ENCODE data around the gene PIGS. TPM values are rescaled to one million over a fixed set of nuclear protein-coding genes. Genes with fewer than 3 reads are reported as not detected.

Gene PIGS
- total RNA-seq, 3 donors from 2014 or later = 35.4 to 63.5 (median 53.3) TPM

- intact Hi-C loops (cut with DNase I; ENCODE audit: low total_unique reads) = no loop called here
- no peaks in the 10 kb centered on the region for H3K27me3 ChIP-seq
- no peaks in the 10 kb centered on the region for H3K4me1 ChIP-seq
- TF ChIP-seq POLR2A (IDR thresholded peaks at IDR 0.05) (no peak), POLR2AphosphoS5 (IDR thresholded peaks at IDR 0.05) (no peak), CTCF (IDR thresholded peaks at IDR 0.05) (no peak)
- H3K27ac ChIP-seq = no peak overlapping the region
- no peaks in the 10 kb centered on the region for H3K9me3 ChIP-seq
- H3K36me3 ChIP-seq = no peaks in the 10 kb centered on the region
- no peak for DNase-seq (ENCODE audit: low spot score in 2 of 2)
- H3K4me3 ChIP-seq = no peak overlapping the region
Observed at GRCh38 chr17:28520687-28521086, 50.6 kb downstream of the PIGS start.

GRCh38 chr17:28519236-28519635 lies 52.1 kb downstream of the PIGS start:
- TF ChIP-seq CTCF (IDR thresholded peaks at IDR 0.05) (no peak), POLR2A (IDR thresholded peaks at IDR 0.05) (no peak), POLR2AphosphoS5 (IDR thresholded peaks at IDR 0.05) (no peak)
- Histone ChIP-seq H3K9me3 (no peaks in the 10 kb centered on the region), H3K4me3 (no peak overlapping the region), H3K4me1 (no peaks in the 10 kb centered on the region), H3K36me3 (no peaks in the 10 kb centered on the region), H3K27ac (no peak overlapping the region), H3K27me3 (no peaks in the 10 kb centered on the region)
- DNase-seq (ENCODE audit: low spot score in 2 of 2) = no peak
- intact Hi-C loops (cut with DNase I; ENCODE audit: low total_unique reads) = no loop called here

GRCh38 chr17:28518578-28518977 lies 52.7 kb downstream of the PIGS start:
- no peak overlapping the region for H3K4me3 ChIP-seq
- H3K9me3 ChIP-seq = no peaks in the 10 kb centered on the region
- TF ChIP-seq POLR2A (IDR thresholded peaks at IDR 0.05) = no peak
- no peak for TF ChIP-seq CTCF (IDR thresholded peaks at IDR 0.05)
- TF ChIP-seq POLR2AphosphoS5 (IDR thresholded peaks at IDR 0.05) = no peak
- no peak overlapping the region for H3K27ac ChIP-seq
- DNase-seq (ENCODE audit: low spot score in 2 of 2) = no peak
- H3K4me1 ChIP-seq = no peaks in the 10 kb centered on the region
- no peaks in the 10 kb centered on the region for H3K36me3 ChIP-seq
- peaks cover 0 to 4% of the 10 kb centered on the region in 2 donors for H3K27me3 ChIP-seq
- intact Hi-C loops (cut with DNase I; ENCODE audit: low total_unique reads) = no loop called here

- H3K27ac ChIP-seq = no peak overlapping the region
- H3K27me3 ChIP-seq = peaks cover 0 to 7% of the 10 kb centered on the region in 2 donors
- intact Hi-C loops (cut with DNase I; ENCODE audit: low total_unique reads) = no loop called here
- no peak for DNase-seq (ENCODE audit: low spot score in 2 of 2)
- TF ChIP-seq POLR2AphosphoS5 (IDR thresholded peaks at IDR 0.05) (no peak), POLR2A (IDR thresholded peaks at IDR 0.05) (no peak), CTCF (IDR thresholded peaks at IDR 0.05) (no peak)
- H3K9me3 ChIP-seq = no peaks in the 10 kb centered on the region
- H3K36me3 ChIP-seq = no peaks in the 10 kb centered on the region
- H3K4me1 ChIP-seq = no peaks in the 10 kb centered on the region
- H3K4me3 ChIP-seq = no peak overlapping the region
Observed at GRCh38 chr17:28518132-28518531, 53.2 kb downstream of the PIGS start.

- Histone ChIP-seq H3K36me3 (no peaks in the 10 kb centered on the region), H3K4me1 (no peaks in the 10 kb centered on the region), H3K4me3 (no peak overlapping the region), H3K27me3 (peaks cover 0 to 7% of the 10 kb centered on the region in 2 donors), H3K9me3 (no peaks in the 10 kb centered on the region), H3K27ac (no peak overlapping the region)
- intact Hi-C loops (cut with DNase I; ENCODE audit: low total_unique reads) = no loop called here
- no peak for TF ChIP-seq POLR2AphosphoS5 (IDR thresholded peaks at IDR 0.05)
- TF ChIP-seq CTCF (IDR thresholded peaks at IDR 0.05) = no peak
- no peak for TF ChIP-seq POLR2A (IDR thresholded peaks at IDR 0.05)
- DNase-seq (ENCODE audit: low spot score in 2 of 2) = no peak
Observed at GRCh38 chr17:28515518-28515917, 55.8 kb downstream of the PIGS start.

All from breast epithelium (tissue), 4 donors.